ENCODE results near the gene MRPL24.

MRPL24 gene

DNA sequence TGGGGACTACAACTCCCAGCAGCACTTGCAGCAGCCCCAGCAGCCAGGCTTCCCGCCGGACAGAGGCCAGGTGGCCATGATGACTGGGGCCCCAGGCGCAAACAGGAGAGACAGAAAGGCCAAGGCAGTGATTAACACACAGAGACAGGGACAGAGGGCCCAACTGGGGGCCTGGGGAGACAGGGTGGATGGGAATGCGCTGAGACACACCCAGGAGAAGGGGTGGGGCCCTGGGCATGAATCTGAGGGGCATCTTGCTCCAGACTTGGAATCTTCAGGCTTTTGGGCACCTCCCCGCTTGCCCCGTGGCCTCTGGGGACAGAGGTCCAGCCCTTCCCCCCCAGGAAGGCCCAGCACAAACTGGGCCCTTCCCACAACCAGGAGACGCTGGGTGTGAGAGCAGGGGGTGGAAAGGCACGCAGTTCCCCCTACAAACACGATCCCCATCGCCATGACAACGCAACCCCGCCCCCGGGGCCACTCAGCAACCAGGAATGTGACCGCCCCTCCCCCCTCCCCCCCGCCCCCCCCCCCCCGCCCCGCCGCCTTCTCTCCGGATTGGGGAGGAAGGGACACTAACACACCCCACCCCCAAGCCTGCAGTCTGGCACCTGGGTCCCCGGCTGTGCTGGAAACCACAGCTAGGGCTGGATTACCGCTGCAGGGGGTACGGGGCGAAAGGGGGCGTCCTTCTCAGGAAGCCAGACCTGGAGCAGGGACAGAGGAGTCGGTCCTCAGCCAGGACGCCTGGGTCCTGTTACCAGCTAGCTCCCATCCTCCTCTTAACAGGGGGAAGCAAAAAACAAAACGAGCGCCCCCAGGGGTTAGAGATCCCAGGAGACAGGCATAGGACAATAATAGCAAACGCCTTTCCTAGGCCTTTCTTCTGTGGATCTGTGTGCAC lies 6.1 kb upstream of the MRPL24 start:
- Mint-ChIP-seq H3K36me3 (ENCODE audit: low read depth) (peaks cover 26% of the 10 kb centered on the region), H3K9me3 (no peaks in the 10 kb centered on the region), H3K4me3 (peak overlapping the region; percentile 96), H3K27ac (peak overlapping the region; percentile 100), H3K27me3 (ENCODE audit: low read depth, poor library complexity) (no peaks in the 10 kb centered on the region), H3K4me1 (peaks cover 70% of the 10 kb centered on the region)
- TF ChIP-seq, protein P1, sequence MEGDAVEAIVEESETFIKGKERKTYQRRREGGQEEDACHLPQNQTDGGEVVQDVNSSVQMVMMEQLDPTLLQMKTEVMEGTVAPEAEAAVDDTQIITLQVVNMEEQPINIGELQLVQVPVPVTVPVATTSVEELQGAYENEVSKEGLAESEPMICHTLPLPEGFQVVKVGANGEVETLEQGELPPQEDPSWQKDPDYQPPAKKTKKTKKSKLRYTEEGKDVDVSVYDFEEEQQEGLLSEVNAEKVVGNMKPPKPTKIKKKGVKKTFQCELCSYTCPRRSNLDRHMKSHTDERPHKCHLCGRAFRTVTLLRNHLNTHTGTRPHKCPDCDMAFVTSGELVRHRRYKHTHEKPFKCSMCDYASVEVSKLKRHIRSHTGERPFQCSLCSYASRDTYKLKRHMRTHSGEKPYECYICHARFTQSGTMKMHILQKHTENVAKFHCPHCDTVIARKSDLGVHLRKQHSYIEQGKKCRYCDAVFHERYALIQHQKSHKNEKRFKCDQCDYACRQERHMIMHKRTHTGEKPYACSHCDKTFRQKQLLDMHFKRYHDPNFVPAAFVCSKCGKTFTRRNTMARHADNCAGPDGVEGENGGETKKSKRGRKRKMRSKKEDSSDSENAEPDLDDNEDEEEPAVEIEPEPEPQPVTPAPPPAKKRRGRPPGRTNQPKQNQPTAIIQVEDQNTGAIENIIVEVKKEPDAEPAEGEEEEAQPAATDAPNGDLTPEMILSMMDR (IDR thresholded peaks at IDR 0.05): no peak
- DNase-seq: peak; percentile 93

DNA sequence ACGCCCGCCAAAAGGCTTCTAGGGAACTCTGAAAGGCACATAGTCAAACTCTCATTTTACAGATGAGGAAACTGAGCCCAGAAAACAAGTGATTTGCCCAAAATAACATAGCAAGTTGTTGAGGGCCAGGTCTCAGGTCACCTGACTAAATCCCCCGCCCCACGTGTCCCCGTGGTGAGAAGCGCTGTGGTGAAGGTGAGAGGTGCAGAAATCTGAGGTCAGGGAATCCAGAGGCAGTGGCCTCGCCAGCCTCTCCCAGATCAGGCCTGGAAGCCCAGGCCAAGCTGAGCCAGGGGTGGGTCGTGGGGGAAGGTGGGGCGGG lies 5.5 kb upstream of the MRPL24 start:
- TF ChIP-seq, protein P1 (IDR thresholded peaks at IDR 0.05): no peak
- Mint-ChIP-seq H3K4me3 (peak overlapping the region; percentile 96), H3K36me3 (ENCODE audit: low read depth) (peaks cover 29% of the 10 kb centered on the region), H3K9me3 (no peaks in the 10 kb centered on the region), H3K27ac (peak overlapping the region; percentile 100), H3K27me3 (ENCODE audit: low read depth, poor library complexity) (no peaks in the 10 kb centered on the region), H3K4me1 (peaks cover 77% of the 10 kb centered on the region)
- DNase-seq: no peak

DNA sequence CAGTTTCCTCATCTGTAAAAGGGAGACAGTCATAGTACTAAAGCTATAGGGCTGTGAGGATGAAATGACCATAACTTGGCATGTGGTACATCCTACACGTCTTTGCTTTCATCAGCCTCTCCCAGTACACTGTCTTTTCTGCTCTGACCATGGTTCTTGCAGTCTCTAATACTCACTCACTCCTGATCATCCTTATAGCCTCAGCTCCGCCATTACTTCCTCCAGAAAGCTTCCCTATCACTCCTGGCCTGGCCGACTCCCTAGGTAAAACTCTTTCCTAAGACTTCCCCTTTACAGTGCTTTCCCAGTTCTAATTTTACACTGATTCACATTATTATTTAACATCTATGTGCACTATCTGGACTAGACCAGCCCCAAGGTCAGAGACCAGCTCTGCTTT lies 5.0 kb upstream of the MRPL24 start:
- Mint-ChIP-seq H3K27ac (peak overlapping the region; percentile 100), H3K4me3 (peak overlapping the region; percentile 96), H3K9me3 (no peaks in the 10 kb centered on the region), H3K36me3 (ENCODE audit: low read depth) (peaks cover 29% of the 10 kb centered on the region), H3K4me1 (peaks cover 81% of the 10 kb centered on the region), H3K27me3 (ENCODE audit: low read depth, poor library complexity) (no peaks in the 10 kb centered on the region)
- TF ChIP-seq, protein P1 (IDR thresholded peaks at IDR 0.05): no peak
- DNase-seq: no peak

DNA sequence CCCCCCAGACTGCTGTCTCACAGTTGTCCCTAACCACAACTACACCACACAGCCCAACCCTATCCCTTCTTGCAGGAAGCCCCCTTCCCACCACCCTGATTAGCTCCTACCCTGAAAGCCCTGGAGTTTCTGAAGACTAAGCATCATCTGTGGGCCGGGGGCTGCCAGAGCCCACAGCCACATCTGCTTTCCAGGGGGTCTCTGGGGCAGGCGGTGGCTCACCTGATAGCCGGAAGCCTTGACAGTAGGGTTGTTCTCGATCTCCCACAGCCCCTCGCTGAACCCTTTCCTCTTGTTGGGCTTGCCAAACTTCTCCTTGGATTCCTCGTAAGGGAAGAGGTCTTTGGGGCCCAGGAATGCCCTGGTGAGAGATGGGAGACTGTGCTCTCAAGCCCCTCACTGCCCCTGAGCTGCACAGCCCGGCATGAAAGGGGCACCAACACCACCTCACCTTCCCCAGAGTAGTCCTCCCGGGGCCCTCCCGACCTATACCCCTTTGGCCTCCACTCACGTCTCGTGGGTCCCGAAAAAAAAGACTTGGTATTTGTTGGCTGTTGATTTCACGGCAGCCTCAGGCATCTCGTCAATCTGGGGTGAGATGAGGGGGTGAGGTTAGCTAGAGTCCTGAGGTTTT lies 4.0 kb upstream of the MRPL24 start:
- no peaks in the 10 kb centered on the region for H3K27me3 Mint-ChIP-seq (ENCODE audit: low read depth, poor library complexity)
- H3K4me1 Mint-ChIP-seq: peaks cover 80% of the 10 kb centered on the region
- H3K27ac Mint-ChIP-seq: peak overlapping the region; percentile 95
- peaks cover 29% of the 10 kb centered on the region for H3K36me3 Mint-ChIP-seq (ENCODE audit: low read depth)
- TF ChIP-seq, protein P1 (IDR thresholded peaks at IDR 0.05): no peak
- no peaks in the 10 kb centered on the region for H3K9me3 Mint-ChIP-seq
- H3K4me3 Mint-ChIP-seq: no peak overlapping the region
- no peak for DNase-seq

DNA sequence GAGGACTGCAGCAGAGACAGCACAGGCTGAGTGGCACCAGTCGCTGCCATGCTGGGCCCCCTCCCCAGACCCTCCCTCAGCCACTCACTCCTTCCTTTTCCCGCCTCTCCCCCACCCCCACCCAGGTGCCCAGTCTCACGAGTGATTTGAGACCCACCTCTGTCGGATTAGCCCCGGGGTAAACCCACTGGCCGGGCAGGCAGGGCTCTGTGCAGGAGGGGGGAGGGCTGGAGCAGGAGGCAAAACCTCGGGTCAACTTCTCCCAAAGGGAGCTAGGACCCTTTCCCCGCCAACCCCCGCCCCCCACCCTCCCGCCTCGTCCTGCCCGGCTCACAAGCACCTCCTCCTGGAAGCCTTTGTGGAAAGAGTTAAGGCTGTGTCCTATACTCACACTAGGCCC lies 3.5 kb upstream of the MRPL24 start:
- TF ChIP-seq, protein P1 (IDR thresholded peaks at IDR 0.05): no peak
- no peaks in the 10 kb centered on the region for H3K27me3 Mint-ChIP-seq (ENCODE audit: low read depth, poor library complexity)
- H3K4me3 Mint-ChIP-seq: no peak overlapping the region
- H3K27ac Mint-ChIP-seq: peak overlapping the region; percentile 95
- no peaks in the 10 kb centered on the region for H3K9me3 Mint-ChIP-seq
- no peak for DNase-seq
- H3K4me1 Mint-ChIP-seq: peaks cover 75% of the 10 kb centered on the region
- H3K36me3 Mint-ChIP-seq (ENCODE audit: low read depth): peaks cover 29% of the 10 kb centered on the region

Measured in nephron progenitor cell (in vitro differentiated cells).